Endothelial cell of umbilical vein (primary cell): Measurements from ENCODE around the gene AK4.

ENCODE experiments used
- CTCF ChIP-seq, 2 donors: IDR thresholded peaks; 1 replicate in 1 of 2; 2 replicates in 1 of 2; pipeline ENCODE4 v1.5.1; 2011; ENCODE audit warnings: low read length in 2 of 2, mild to moderate bottlenecking in 2 of 2, moderate library complexity in 2 of 2, control low read depth in 1 of 2, inconsistent platforms in 1 of 2, low read depth in 1 of 2; ENCODE audit not compliant: insufficient read depth in 1 of 2; ENCODE audit errors: extremely low read depth in 1 of 2
- EZH2 ChIP-seq: IDR thresholded peaks from 2 replicates; pipeline ENCODE4 v1.6.1; 2012; ENCODE audit warnings: borderline replicate concordance, low read depth, mild to moderate bottlenecking, moderate library complexity, low read length, inconsistent platforms; ENCODE audit not compliant: severe bottlenecking
- POLR2A ChIP-seq: IDR thresholded peaks from 2 replicates; pipeline ENCODE4 v1.6.1; 2012; ENCODE audit warnings: low read depth, mild to moderate bottlenecking, control low read depth, low read length

GRCh38 chr1:65166572-65167305 is 18.7 kb downstream of the AK4 start:
- TF ChIP-seq CTCF (IDR thresholded peaks at IDR 0.05; ENCODE audit: extremely low read depth in 1 of 2, insufficient read depth in 1 of 2, low read depth in 1 of 2, low read length in 2 of 2) (no peak), EZH2 (no peak), POLR2A (no peak)
